Nephron (organoid): Measurements from ENCODE around the gene ARL15.

ENCODE experiments used
- H3K27ac Mint-ChIP-seq, 3 experiments: 2 replicates each; pipeline ENCODE4 v1.8.0; 2020; ENCODE audit warnings: mixed read lengths in 3 of 3, mild to moderate bottlenecking in 2 of 3, moderate library complexity in 1 of 3
- H3K27me3 Mint-ChIP-seq: 2 replicates; pipeline ENCODE4 v1.8.0; 2021; ENCODE audit warnings: low read depth, mild to moderate bottlenecking, moderate library complexity, mixed read lengths
- H3K36me3 Mint-ChIP-seq: 2 replicates; pipeline ENCODE4 v1.8.0; 2020; ENCODE audit warnings: low read depth, mixed read lengths
- H3K4me1 Mint-ChIP-seq: 2 replicates; pipeline ENCODE4 v1.8.0; 2020; ENCODE audit warnings: mixed read lengths
- H3K4me3 Mint-ChIP-seq, 3 experiments: 2 replicates each; pipeline ENCODE4 v1.8.0; 2020; ENCODE audit warnings: mild to moderate bottlenecking in 3 of 3, mixed read lengths in 3 of 3, moderate library complexity in 2 of 3
- H3K9me3 Mint-ChIP-seq: 2 replicates; pipeline ENCODE4 v1.8.0; 2020; ENCODE audit warnings: mixed read lengths
- TF ChIP-seq, protein P1 (sequence below), 3 experiments: fragments of 200-600 bp; sonication (generic); IDR thresholded peaks; one replicate each; pipeline ENCODE4 v1.5.0; 2021; ENCODE audit warnings: antibody characterized with exemption in 3 of 3; ENCODE audit not compliant: unreplicated experiment in 3 of 3

The ARL15 gene

DNA sequence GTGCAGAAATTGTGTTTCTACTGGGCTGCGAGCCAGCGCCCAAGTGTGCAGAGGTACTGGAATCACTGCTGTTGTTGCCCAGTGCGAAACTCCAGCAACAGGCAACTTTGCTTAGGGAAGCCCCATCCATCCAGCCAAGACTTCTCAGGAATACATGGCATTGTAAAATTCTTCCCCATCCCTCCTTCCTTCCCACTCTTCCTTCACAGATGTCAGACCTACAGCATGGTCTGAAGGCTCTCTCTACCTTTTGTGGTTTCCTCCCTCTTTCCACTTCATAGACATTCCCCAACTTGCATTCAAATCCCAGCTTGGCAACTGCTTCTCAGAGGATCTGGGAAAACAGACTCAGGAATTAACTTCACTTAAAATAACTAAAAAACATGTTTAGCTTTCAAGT, 30.4 kb downstream of the ARL15 start:
- TF ChIP-seq, protein P1, sequence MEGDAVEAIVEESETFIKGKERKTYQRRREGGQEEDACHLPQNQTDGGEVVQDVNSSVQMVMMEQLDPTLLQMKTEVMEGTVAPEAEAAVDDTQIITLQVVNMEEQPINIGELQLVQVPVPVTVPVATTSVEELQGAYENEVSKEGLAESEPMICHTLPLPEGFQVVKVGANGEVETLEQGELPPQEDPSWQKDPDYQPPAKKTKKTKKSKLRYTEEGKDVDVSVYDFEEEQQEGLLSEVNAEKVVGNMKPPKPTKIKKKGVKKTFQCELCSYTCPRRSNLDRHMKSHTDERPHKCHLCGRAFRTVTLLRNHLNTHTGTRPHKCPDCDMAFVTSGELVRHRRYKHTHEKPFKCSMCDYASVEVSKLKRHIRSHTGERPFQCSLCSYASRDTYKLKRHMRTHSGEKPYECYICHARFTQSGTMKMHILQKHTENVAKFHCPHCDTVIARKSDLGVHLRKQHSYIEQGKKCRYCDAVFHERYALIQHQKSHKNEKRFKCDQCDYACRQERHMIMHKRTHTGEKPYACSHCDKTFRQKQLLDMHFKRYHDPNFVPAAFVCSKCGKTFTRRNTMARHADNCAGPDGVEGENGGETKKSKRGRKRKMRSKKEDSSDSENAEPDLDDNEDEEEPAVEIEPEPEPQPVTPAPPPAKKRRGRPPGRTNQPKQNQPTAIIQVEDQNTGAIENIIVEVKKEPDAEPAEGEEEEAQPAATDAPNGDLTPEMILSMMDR (IDR thresholded peaks at IDR 0.05; ENCODE audit: unreplicated experiment in 3 of 3) = no peak
- Mint-ChIP-seq H3K36me3 (peaks cover 27% of the 10 kb centered on the region), H3K4me3 (no peak overlapping the region), H3K27ac (no peak overlapping the region), H3K4me1 (peaks cover under 1% of the 10 kb centered on the region), H3K9me3 (peaks cover 5% of the 10 kb centered on the region), H3K27me3 (no peaks in the 10 kb centered on the region)

DNA sequence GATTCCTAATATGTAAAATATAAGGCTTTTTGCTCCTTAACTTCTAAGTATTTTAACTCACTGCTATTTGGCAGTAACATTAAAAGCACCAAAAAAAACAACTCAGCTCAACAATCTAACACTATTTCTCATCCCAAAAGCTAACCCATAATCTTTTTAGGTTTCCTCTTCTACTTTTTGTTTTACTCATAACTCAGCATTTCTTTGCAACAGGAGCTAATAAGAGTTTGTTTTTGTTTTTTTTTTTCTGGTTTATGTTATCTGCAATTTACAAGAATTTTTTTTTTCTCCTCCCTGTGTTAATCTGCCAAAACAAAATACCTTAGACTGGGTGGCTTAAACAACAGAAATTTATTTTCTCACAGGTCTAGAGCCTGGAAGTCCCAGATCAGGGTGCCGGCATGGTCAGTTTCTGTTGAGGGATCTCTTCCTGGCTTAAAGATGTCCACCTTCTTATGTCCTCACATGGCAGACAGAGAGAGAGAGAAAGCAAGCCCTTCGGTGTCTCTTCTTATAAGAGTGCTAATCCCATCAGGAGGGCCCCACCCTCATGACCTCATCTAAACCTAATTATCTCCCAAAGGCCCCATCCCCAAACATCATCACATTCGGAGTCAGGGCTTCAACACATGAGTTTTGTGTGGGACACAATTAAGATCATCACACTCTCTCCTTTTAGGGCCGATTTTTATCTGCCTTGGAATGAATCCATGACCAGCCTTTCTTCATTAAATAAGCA, 31.2 kb downstream of the ARL15 start:
- Mint-ChIP-seq H3K36me3 (peaks cover 27% of the 10 kb centered on the region), H3K27me3 (no peaks in the 10 kb centered on the region), H3K9me3 (peaks cover 5% of the 10 kb centered on the region), H3K27ac (peak overlapping the region in 1 of 3 experiments; percentile 87), H3K4me1 (no peaks in the 10 kb centered on the region), H3K4me3 (no peak overlapping the region)
- TF ChIP-seq, protein P1 (IDR thresholded peaks at IDR 0.05; ENCODE audit: unreplicated experiment in 3 of 3) = no peak

DNA sequence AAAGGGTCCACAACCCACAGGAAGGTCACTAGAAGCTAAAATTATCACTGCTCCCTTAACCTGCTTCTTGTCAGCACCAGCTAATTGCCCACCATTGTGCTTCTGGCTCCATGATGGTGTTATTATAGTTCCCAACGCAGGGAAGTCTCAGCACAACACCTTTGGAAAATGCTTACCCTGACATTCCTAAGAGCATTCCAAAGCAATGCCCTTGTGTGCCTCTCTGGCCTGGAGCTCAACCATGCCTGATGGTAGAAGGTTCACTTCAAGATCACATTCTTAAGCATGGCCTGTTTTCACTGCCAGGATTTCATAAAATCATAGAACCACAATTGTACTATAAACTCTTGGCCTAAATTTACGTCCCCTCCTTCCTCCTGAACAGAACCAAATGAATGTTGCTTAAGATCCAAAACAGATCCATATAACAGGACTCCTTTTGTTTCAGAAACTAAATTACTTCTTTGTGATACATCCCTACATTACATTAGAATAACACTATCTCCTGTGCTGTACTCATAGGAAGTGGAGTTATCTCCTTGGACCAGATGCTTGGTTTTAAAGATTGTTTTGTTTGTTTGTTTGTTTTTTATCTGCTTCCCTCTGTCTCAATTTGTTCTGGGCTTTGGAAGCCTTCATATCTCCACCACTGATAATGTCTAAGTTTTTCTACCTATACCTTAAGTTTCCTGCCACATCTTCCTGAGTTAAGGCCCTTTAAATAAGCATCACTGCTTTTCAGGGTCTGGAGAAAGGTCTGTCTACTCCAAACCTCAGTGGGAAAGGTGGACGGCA, 32.1 kb downstream of the ARL15 start:
- TF ChIP-seq, protein P1 (IDR thresholded peaks at IDR 0.05; ENCODE audit: unreplicated experiment in 3 of 3) = no peak
- no peaks in the 10 kb centered on the region for H3K27me3 Mint-ChIP-seq
- H3K36me3 Mint-ChIP-seq = peaks cover 27% of the 10 kb centered on the region
- no peaks in the 10 kb centered on the region for H3K4me1 Mint-ChIP-seq
- H3K4me3 Mint-ChIP-seq = no peak overlapping the region
- peaks cover 5% of the 10 kb centered on the region for H3K9me3 Mint-ChIP-seq
- H3K27ac Mint-ChIP-seq = peak overlapping the region; percentile 17 to 87 (median 66)

DNA sequence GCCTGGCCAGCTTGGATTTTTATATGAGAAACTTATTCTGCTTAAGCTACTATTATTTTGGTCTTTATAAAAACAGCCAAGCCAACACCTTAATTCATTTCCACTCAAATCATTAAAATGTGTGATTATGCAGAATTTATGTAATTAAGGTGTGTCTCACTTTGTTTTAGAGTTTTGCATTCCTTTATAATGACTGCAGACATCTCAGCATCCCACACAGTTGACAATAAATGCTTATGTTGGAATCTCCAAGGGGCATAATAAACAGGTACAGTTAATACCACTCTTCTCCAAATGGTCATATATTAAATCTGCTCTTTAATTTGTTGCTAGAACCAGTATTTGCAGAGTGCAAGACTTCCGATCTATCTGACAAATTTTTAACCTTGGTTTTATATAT, 34.3 kb downstream of the ARL15 start:
- H3K36me3 Mint-ChIP-seq = peaks cover 24% of the 10 kb centered on the region
- no peaks in the 10 kb centered on the region for H3K4me1 Mint-ChIP-seq
- TF ChIP-seq, protein P1 (IDR thresholded peaks at IDR 0.05; ENCODE audit: unreplicated experiment in 3 of 3) = no peak
- peaks cover 3% of the 10 kb centered on the region for H3K9me3 Mint-ChIP-seq
- H3K27ac Mint-ChIP-seq = no peak overlapping the region
- no peak overlapping the region for H3K4me3 Mint-ChIP-seq
- no peaks in the 10 kb centered on the region for H3K27me3 Mint-ChIP-seq

DNA sequence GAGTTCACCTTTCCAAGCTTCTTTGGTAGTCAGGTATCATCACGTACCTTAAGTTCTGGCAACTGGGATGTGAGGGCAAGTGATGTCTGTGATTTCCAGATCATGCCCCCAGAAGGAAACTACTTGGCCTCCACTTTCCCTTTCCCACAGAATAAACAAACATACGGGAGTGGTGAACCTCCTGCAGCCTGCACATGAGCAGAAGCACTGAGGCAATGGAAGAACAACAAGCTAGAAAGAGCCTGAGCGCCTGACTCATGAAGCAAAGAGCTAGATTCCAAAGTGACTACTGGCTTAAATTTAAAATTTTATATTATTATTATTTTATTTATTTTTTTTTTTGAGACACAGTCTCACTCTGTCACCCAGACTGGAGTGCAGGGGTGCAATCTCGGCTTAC, 35.0 kb downstream of the ARL15 start:
- no peak overlapping the region for H3K27ac Mint-ChIP-seq
- H3K36me3 Mint-ChIP-seq = peaks cover 22% of the 10 kb centered on the region
- H3K27me3 Mint-ChIP-seq = no peaks in the 10 kb centered on the region
- H3K4me1 Mint-ChIP-seq = no peaks in the 10 kb centered on the region
- TF ChIP-seq, protein P1 (IDR thresholded peaks at IDR 0.05; ENCODE audit: unreplicated experiment in 3 of 3) = no peak
- H3K9me3 Mint-ChIP-seq = peaks cover 3% of the 10 kb centered on the region
- H3K4me3 Mint-ChIP-seq = no peak overlapping the region
